Activated naive CD8-positive, alpha-beta T cell treated with anti-CD3 and anti-CD28 coated beads for 36 hours (primary cell): ENCODE measurements around the gene TEAD4. TPM values are rescaled to one million over a fixed set of nuclear protein-coding genes. Genes with fewer than 3 reads are reported as not detected.
A peak's percentile ranks its signal among the peaks of the same experiment; 100 is the strongest.

Experiments
- DNase-seq: peaks from one replicate; pipeline ENCODE4 v3.0.0; 2021
- H3K27ac Mint-ChIP-seq: one replicate; pipeline ENCODE4 v1.8.0; 2022; ENCODE audit warnings: mild to moderate bottlenecking, moderate library complexity, mixed read lengths
- H3K27me3 Mint-ChIP-seq: one replicate; pipeline ENCODE4 v1.8.0; 2022; ENCODE audit warnings: mild to moderate bottlenecking, mixed read lengths
- H3K36me3 Mint-ChIP-seq: one replicate; pipeline ENCODE4 v1.8.0; 2021; ENCODE audit warnings: mild to moderate bottlenecking, mixed read lengths
- H3K4me1 Mint-ChIP-seq: one replicate; pipeline ENCODE4 v1.8.0; 2021; ENCODE audit warnings: mixed read lengths
- H3K4me3 Mint-ChIP-seq: one replicate; pipeline ENCODE4 v1.8.0; 2022; ENCODE audit warnings: mild to moderate bottlenecking, moderate library complexity, mixed read lengths
- H3K9me3 Mint-ChIP-seq: one replicate; pipeline ENCODE4 v1.8.0; 2022; ENCODE audit warnings: mixed read lengths
- total RNA-seq, 2 experiments: library from RNA; stranded (reverse); gene quantifications; one replicate each; pipeline ENCODE4 v1.2.3, GENCODE V29; 2021

Gene TEAD4
- total RNA-seq, 2 experiments from 2014 or later = 3.4 to 3.7 TPM

DNA sequence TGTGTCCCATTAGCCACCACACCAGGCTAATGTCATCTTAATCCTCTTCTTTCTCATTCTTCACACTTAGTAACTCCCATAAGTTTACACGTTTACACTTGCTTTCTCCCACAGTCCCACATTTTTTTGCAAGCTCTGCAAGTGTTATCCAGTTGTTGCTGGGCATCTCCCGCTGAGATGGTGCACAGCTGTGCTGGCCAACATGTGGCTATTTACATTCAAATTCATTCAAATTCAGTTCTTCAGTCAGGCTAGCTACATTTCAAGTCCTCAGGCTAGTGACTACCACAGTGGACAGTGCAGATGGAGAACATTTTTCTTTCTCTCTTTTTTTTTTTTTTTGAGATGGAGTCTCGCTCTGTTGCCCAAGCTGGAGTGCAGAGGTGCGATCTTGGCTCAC, 9.8 kb upstream of the TEAD4 start:
- Mint-ChIP-seq H3K27me3 (peaks cover 4% of the 10 kb centered on the region), H3K9me3 (no peaks in the 10 kb centered on the region), H3K27ac (no peak overlapping the region), H3K36me3 (no peaks in the 10 kb centered on the region), H3K4me3 (no peak overlapping the region), H3K4me1 (peaks cover 3% of the 10 kb centered on the region)
- DNase-seq = no peak

DNA sequence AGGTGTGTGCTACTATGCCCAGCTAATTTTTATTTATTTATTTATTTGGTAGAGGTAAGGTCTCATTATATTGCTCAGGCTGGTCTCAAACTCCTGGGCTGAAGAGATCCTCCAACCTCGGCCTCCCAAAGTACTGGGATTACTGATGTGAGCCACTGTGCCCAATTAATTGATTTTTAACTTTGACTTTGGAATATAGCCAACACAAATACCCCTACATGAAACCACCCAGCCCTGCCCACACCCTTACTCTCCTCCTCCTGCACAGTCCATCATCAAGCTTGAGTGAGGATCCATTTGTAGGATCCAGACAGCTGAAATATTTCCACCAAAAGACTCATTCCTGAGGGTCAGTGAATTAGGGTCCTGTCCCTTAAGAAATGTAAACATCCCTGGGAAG, 3.3 kb upstream of the TEAD4 start:
- H3K36me3 Mint-ChIP-seq = no peaks in the 10 kb centered on the region
- no peak overlapping the region for H3K4me3 Mint-ChIP-seq
- H3K27ac Mint-ChIP-seq = no peak overlapping the region
- peaks cover 42% of the 10 kb centered on the region for H3K27me3 Mint-ChIP-seq
- H3K4me1 Mint-ChIP-seq = peaks cover 8% of the 10 kb centered on the region
- no peaks in the 10 kb centered on the region for H3K9me3 Mint-ChIP-seq
- DNase-seq = no peak

DNA sequence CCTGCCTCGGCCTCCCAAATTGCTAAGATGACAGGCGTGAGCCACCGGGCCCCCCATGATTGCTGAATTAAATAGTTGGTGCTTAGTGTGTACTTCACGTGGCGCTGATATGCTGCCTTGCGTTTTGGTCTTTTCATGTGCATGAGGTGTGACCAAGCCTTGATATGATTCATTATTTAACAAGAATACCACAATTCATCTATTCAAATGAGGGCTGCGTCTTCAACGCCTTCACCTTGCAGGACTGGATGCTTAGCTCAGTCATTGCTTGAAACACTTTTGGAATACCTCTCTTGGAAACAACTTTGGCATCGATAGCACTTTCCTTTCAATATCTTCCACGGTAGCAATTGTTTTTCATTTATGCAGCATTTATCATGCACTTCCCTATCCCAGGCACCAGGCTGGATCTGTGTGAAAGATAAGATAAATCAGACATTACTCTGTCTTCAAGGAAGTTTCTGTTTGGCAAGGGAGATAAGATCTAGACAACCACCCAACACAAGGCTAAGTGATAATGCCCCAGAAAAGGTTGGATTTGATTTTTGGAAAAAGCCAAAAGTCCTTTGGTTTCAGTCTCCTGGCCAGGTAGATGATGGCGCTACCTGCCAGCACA, 1.3 kb upstream of the TEAD4 start:
- Mint-ChIP-seq H3K36me3 (no peaks in the 10 kb centered on the region), H3K27me3 (peaks cover 59% of the 10 kb centered on the region), H3K9me3 (no peaks in the 10 kb centered on the region), H3K4me1 (peaks cover 10% of the 10 kb centered on the region), H3K4me3 (peak overlapping the region; percentile 76), H3K27ac (no peak overlapping the region)
- DNase-seq = no peak

DNA sequence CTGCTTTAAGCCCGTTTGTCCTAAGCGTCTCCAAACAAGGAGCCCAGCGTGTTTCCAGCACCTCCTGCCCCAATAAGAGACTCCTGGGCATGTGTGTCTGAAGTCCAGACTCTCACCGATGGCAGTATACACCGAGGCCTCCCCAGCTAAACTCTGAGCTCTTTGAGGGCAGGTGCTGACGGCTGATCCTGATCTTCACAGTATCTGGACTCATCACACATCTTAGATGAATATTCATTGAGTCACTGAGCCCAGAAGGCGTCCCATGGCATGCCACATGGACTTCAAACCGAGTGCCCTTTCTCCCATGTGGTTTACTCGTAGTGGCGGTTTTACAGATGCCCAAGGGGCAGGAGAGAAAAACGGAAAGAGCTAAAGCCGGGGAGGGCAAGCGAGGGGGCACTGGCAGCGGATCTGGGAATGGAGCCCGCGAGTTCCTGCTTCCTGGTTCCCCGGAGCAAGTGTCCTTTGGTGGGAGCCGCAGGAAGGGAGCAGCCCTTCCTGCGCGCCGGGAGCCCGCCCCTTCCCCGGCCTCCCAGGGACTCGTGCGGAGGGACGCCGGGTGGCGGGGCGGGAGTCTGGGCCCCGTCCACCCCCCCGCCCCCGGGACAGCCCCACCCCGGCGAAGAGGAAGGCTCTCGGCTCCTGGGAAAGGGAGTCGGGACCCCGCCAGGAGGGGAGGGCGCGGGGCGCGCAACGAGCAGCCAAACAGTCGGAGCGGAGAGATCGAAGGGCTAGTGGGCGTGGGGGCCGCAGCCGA, 585 bp upstream of the TEAD4 start:
- Mint-ChIP-seq H3K36me3 (no peaks in the 10 kb centered on the region), H3K27me3 (peaks cover 66% of the 10 kb centered on the region), H3K4me3 (peak overlapping the region; percentile 76), H3K9me3 (no peaks in the 10 kb centered on the region), H3K27ac (peak overlapping the region; percentile 56), H3K4me1 (peaks cover 10% of the 10 kb centered on the region)
- no peak for DNase-seq

DNA sequence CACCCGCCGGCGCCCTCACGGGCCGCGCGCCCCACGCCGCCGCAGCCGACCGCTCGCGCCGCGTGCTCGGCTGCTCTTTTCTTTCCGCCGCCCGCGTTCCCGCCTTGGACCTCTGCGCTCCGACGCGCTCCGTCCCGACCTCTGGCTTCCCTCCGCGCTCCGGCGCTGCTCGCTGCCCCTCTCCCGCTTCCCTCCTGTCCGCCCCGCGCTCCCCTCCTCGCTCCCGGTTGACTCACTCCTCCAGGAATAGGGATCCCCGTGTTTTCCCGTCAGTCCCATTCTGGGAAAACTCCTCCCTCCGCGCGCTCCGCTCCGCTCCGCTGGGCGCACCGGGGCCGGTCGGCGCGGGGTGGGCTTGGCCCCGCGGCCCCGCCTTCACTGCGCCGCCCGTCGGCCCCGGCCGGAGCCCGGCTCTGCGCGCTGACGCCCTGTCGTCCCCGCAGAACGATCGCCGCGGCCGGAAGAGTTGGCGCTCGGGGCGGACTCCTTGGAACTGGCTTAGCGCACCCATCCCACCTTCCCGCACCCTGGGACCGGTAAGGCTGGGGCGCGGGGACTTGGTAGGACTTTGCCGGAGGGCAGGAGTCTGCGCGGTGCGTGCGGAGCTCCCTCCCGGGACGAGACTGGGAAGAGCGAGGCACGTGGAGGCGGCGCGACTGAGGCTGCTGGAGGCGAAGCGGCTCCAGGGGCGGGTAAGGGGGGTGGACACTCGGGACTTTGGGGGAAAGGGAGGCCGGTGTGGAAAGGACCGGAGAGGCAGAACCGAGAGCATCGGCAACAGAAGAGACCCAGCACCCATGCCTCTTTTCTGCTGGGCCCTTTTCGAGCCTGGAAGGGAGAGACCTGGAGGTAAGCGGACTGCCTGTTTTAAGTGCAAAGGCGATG, 550 bp downstream of the TEAD4 start:
- Mint-ChIP-seq H3K4me1 (peaks cover 10% of the 10 kb centered on the region), H3K9me3 (no peaks in the 10 kb centered on the region), H3K4me3 (peak overlapping the region; percentile 61), H3K27ac (no peak overlapping the region), H3K27me3 (peaks cover 76% of the 10 kb centered on the region), H3K36me3 (no peaks in the 10 kb centered on the region)
- peak; percentile 23 for DNase-seq

DNA sequence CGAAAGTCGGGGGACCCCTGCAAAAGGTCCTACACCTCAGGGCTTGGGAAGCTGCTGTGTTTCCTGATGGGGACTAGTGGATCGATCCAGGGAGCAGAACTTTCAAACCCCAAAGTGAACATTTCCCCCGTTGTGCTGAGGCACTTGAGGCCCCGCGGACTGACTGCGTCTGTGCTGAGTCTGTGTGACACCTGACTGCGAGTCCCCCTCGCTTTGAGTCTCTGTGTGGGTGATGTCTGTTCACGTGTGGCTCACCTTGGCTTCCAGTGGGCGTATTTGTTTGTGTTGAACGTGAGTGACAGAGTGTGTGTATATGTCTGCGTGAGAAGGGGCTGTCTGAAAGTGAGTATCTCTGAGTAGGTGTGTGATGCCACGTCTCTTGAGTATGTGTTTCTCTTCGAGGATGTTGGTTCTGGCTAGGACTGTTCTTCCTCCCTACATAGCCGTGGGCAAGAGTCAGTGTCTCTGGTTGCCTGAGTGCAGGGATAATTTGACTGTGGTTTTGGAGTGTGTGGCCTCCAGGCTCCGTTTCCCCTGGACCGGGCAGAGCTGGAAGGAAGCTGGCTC, 1.3 kb downstream of the TEAD4 start:
- Mint-ChIP-seq H3K9me3 (no peaks in the 10 kb centered on the region), H3K4me1 (peaks cover 10% of the 10 kb centered on the region), H3K36me3 (no peaks in the 10 kb centered on the region), H3K4me3 (peak overlapping the region; percentile 57), H3K27me3 (peaks cover 80% of the 10 kb centered on the region), H3K27ac (no peak overlapping the region)
- DNase-seq = peak; percentile 11

DNA sequence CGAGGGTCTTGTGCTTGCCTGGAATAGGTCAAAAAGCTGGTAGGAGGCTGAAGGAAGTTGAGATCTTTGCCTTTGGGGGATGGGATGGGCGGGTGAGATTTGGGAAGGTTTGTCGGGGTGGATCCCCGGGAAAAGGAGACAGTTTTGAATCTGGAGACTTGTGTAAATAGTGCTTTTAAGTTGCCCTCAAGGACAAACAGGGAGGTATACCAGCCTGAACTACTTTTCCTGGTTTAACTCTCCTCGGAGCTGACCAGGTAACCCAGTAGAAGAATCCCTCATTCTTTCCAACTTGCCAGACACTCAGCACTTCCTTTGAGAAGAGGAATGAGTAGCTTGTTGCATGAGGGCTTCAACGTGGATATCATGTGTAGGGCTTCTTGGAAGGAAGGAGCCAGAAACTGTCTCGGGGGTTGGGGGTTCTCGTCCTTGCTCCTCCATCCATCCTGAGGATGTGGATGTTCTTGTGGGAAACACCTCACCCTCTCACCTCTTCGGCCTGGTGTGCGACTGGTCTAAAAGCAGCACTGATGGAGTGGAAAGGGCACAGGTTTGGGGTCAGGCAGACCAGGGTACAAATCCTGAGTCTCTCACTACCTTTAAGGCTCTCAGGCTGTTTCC, 1.9 kb downstream of the TEAD4 start:
- Mint-ChIP-seq H3K36me3 (no peaks in the 10 kb centered on the region), H3K4me3 (peak overlapping the region; percentile 57), H3K9me3 (no peaks in the 10 kb centered on the region), H3K4me1 (peaks cover 10% of the 10 kb centered on the region), H3K27ac (no peak overlapping the region), H3K27me3 (peaks cover 82% of the 10 kb centered on the region)
- no peak for DNase-seq

DNA sequence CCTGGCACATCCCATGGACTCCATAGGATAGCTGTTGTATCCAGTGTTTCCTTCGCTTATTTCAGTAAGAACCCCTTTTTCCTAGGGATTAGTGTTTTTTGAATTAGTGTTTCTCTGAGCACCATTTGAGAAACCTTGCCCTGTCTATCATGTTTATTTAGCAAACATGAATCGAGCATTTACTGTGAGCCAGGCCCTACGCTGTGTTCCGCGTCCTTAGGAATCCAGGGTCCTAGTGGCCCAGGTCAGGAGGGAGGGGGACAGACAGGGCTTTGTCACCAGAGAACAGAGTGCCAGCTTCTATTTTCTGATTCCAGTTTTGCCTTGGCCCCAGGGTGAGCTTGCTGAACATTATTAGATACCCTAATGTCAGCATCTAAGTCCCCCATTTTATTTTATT, 2.5 kb downstream of the TEAD4 start:
- Mint-ChIP-seq H3K4me1 (peaks cover 10% of the 10 kb centered on the region), H3K27ac (no peak overlapping the region), H3K27me3 (peaks cover 77% of the 10 kb centered on the region), H3K9me3 (no peaks in the 10 kb centered on the region), H3K36me3 (no peaks in the 10 kb centered on the region), H3K4me3 (no peak overlapping the region)
- DNase-seq = no peak

DNA sequence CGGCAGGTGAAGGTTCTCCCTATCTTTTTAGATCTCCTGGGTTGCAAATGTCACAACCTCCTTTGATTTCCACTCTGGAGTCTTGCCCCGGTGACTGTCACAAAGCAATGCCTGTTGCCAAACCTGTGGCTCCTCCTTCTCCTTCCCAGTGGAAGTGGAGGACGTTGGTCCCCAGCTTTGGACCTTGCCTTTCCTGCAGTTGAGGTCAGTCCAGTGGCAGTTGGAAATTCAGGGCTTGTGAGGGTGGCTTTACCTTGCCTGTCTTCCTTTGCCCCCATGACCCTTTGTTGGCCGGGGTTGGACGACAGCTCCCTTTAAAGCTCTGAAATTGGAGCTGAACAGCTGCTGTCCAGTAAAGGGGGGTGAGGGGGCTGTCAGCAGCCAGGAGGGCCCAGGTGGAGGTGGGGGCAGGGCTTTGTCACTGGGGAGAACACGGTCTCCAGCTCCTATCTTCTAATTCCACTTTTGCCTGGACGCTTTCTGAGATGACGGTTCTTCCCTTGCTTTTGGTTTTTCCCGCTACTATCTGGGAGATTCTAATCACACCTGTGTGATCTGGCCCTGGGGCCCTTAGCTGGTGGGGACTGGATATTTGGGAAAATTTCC, 4.1 kb downstream of the TEAD4 start:
- H3K27me3 Mint-ChIP-seq = peaks cover 63% of the 10 kb centered on the region
- peaks cover 10% of the 10 kb centered on the region for H3K4me1 Mint-ChIP-seq
- no peak for DNase-seq
- no peaks in the 10 kb centered on the region for H3K36me3 Mint-ChIP-seq
- H3K9me3 Mint-ChIP-seq = no peaks in the 10 kb centered on the region
- H3K27ac Mint-ChIP-seq = no peak overlapping the region
- no peak overlapping the region for H3K4me3 Mint-ChIP-seq

DNA sequence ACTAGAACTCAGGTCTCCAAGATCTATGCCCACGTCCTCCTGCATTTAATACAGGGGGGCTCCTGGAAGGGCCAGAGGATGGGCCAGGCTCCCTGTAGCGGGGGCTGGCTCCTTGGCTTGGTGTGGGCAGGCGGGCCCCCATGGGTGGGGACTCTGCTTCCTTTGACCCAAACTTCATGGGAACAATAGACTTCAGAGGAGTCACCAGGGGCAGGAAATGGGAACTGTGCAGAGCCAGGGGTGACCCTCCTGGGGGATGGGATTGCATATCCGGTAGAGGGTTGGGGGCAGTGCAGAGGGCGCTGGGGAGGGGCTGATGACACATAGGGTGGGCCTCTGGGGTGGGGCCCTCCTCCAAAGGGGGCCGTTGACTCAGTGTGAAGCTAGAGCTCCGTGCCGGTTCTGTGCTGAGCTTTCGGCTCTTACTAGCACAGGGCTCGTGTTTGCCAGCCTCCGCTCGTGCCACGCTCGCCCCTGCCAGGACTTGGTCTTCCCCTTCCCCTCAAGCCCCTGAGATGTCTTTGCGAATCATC, 4.6 kb downstream of the TEAD4 start:
- H3K36me3 Mint-ChIP-seq = no peaks in the 10 kb centered on the region
- H3K9me3 Mint-ChIP-seq = no peaks in the 10 kb centered on the region
- DNase-seq = no peak
- peaks cover 64% of the 10 kb centered on the region for H3K27me3 Mint-ChIP-seq
- H3K4me1 Mint-ChIP-seq = peaks cover 8% of the 10 kb centered on the region
- H3K27ac Mint-ChIP-seq = no peak overlapping the region
- H3K4me3 Mint-ChIP-seq = no peak overlapping the region

DNA sequence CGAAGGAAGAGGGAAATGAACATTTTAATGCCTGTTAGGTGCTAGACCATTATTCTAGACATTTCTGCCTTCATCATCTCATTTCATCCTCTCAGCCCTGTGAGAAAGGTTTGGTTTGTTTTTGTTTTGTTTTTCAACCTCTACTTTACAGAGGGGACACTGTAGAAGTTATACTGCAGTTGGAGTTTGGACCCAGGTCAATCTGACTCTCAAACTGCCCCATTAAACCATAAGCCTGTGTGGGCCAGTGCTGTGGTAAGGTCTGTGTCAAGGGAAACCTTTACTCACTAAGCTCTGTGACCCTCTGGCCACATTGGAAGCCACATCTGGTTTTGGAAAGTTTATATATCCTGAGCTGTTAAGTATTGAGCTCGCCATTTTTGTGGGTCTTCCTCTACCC, 8.5 kb downstream of the TEAD4 start:
- Mint-ChIP-seq H3K4me1 (no peaks in the 10 kb centered on the region), H3K9me3 (no peaks in the 10 kb centered on the region), H3K27me3 (peaks cover 37% of the 10 kb centered on the region), H3K36me3 (no peaks in the 10 kb centered on the region), H3K27ac (no peak overlapping the region), H3K4me3 (no peak overlapping the region)
- no peak for DNase-seq

DNA sequence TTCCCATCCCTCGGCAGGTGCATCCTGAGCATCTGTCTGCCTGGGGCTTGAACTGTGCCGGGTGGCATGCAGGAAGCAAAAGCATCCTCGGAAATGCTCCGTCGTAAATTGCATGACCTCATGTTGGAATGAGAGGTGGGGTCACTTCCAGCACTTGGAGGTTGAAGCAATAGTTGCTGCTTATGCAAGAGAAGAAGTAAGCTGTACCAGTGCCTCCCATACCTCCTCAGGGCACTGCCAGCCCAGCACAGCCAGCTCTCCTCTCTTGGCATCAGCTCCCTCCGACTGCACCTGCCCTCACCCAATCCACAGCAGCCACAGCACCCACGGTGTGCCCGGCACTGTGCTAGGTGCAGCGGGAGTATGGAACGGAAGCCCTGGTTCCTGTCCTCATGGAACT, 11.5 kb downstream of the TEAD4 start:
- DNase-seq = no peak
- peaks cover 20% of the 10 kb centered on the region for H3K27me3 Mint-ChIP-seq
- H3K36me3 Mint-ChIP-seq = no peaks in the 10 kb centered on the region
- H3K4me1 Mint-ChIP-seq = no peaks in the 10 kb centered on the region
- no peaks in the 10 kb centered on the region for H3K9me3 Mint-ChIP-seq
- no peak overlapping the region for H3K27ac Mint-ChIP-seq
- no peak overlapping the region for H3K4me3 Mint-ChIP-seq

DNA sequence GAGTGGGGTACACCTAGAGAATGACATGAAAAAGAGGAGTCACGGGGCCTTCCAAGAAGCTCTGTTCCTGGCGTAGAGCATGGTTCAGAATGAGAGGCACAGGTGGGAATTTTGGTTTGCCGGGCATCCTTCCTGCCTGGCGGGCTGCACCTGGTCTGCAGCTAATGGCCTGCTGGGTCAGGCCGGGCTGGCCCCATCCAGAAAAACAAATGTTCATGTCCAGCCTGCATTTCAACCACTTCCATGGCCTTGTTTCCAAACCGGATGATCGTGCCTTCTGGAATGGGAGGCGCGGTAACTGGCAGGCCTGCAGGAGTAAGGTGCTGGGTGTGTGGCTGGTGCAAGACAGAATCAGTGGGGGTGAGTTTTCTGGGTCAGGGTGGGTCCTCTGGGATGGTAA, 14.4 kb downstream of the TEAD4 start:
- Mint-ChIP-seq H3K4me3 (no peak overlapping the region), H3K27ac (no peak overlapping the region), H3K27me3 (peaks cover 12% of the 10 kb centered on the region), H3K4me1 (no peaks in the 10 kb centered on the region), H3K9me3 (no peaks in the 10 kb centered on the region), H3K36me3 (no peaks in the 10 kb centered on the region)
- no peak for DNase-seq

DNA sequence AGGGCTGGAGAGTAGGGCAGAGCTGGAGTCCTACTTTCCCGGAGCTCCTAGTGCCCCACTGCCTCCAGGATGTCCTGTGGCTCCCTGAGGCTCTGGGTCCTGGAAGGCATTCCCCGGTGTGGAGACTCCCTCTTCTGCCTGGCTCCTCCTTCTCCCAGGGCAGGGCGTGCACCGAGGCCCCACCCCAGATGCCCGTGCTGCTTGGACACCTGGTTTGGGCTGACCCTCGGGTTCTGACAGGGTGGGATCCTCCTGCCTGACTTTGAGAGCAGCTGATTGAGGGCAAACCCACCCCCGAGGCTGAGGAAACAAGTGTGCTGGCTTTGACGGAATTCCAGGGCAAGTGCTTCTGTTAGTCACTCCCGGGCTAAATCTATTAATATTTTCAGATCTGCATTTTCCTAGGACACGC, 15.4 kb downstream of the TEAD4 start:
- H3K4me3 Mint-ChIP-seq = no peak overlapping the region
- no peak overlapping the region for H3K27ac Mint-ChIP-seq
- H3K36me3 Mint-ChIP-seq = no peaks in the 10 kb centered on the region
- H3K4me1 Mint-ChIP-seq = no peaks in the 10 kb centered on the region
- peaks cover 10% of the 10 kb centered on the region for H3K27me3 Mint-ChIP-seq
- no peak for DNase-seq
- no peaks in the 10 kb centered on the region for H3K9me3 Mint-ChIP-seq
